ENCODE data around the gene SNAP29.
A peak's percentile ranks its signal among the peaks of the same experiment; 100 is the strongest.
"Not testable (repeated sequence)": the region's sequence is repeated elsewhere in the genome, so short reads cannot be mapped to it uniquely, and the experiment has no call there.

Gene SNAP29

DNA sequence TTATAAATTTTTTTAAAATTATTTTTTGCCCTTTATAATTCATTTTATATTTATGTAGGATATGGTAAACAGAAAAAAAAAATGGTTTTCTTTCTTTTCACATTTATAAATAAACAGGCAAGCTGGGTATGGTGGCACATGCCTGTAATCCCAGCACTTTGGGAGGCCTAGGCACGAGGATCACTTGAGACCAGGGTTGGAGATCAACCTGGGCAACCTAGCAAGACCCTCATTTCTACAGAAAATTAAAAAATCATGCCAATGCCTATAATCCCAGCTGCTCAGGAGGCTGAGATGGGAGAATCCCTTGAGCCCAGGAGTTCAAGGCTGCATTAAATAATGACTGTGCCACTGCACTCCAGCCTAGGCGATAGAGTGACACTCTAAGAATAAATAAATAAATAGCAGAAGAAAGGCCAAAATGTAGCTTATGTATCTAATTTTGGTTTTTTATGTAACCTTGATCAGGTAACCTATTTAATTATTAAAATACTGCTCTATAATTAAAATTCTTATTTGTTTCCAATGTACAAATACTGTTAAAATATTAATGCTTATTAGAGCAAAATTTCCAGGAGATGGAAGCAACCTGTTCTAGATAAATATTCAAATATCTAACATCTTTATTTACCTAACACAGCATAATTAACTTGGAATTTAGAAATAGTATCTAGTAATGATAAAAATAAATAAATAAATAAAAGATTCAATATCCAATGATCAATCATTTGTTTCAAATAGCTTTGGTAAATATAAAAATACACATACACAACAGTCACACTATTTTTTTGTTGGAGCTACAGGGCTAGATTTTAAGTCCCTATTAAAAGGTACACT, 21.6 kb upstream of the SNAP29 start:
- no peak for DNase-seq

DNA sequence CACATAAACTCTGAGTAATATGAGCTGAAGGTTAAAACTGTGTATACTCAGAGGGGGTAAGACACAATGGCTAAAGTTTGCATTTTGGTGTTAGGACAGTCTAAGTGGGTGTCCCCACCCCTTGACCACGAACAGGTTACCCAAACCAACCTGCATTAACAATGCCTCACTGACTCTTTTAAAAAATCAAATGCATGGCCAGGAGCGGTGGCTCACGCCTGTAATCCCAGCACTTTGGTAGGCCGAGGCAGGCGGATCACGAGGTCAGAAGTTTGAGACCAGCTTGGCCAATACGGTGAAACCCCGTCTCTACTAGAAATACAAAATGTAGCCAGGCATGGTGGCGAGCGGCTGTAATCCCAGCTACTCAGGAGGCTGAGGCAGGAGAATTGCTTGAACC, 19.5 kb upstream of the SNAP29 start:
- DNase-seq = not testable (repeated sequence)

DNA sequence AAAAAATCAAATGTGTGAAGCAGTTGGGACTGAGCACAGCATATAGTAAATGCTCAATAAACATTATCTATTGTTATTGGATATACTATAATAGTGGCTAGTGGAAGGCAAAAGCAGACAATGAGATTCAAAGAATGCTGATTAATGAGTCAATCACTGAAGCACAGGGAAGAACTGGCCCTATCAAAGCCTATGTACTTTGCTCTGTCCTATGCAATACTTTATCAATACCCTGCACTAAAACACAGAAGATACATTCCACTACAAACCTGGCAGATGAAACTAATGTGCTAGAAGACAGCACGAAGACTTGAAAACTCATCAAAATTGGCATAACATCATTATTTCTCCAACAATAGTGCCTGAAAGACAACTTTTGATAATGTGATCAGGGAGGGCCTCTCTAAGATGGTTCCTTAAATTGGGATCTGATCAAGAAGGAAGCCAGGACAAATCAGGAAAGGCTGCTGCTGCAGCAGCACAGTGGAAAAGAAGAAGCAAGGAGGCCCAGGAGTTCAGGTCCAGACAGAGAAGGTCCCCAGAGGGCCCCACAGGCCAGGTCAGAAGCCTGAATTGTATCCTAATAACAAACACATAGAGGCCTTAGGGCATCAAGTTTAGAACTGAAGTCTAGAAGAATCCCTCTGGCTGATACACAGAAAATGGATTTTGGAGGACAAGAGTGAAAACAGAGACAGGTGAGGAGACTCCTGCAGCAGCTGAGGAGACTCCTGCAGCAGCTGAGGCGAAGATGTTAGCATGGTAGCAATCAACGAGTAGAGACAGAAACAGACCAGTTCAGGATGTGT, 18.8 kb upstream of the SNAP29 start:
- DNase-seq = no peak

DNA sequence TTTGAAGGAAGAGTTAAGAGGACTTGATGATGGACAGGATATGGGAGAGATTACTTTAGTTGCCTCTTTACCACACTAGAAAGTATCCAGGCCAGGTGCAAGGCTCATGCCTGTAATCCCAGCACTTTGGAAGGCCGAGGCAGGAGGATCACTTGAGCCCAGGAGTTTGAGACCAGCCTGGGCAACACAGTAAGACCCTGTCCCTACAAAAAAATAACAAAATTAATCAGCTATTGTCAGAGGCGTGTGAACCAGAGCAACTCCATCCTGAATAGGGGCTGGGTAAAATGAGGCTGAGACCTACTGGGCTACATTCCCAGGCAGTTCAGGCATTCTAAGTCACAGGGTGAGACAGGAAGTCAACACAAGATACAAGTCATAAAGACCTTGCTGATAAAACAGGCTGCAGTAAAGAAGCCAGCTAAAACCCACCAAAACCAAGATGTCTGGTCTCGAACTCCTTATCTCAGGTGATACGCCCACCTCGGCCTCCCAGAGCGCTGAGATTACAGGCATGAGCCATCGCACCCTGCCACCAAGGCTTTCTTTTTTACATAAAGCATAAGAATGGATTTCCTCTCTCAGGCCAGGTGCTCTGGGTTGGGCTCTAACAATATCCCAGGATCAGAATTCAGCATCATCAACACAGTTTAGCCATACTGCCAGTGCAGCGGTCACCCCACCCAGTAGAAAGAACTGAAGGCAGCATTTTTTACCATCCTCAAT, 18.0 kb upstream of the SNAP29 start:
- DNase-seq = no peak

DNA sequence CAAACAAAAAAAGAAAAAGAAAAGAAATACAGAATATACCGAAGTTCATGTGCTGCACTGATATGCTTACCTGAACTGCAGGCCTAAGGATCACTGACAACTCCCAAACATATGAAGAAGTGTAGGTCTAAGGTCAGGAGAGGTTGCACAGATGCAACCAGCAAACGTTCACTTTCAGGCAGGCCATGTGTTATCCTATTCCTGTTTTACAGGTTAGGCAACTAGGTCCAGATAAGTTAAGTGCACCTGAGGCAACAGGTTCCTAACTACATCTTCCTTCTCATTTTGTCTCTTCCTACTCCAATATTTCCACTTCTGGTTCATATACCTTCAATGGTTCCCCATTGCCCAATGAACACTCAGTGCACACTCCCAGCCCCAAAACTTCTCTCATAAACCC, 15.3 kb upstream of the SNAP29 start:
- DNase-seq = no peak

DNA sequence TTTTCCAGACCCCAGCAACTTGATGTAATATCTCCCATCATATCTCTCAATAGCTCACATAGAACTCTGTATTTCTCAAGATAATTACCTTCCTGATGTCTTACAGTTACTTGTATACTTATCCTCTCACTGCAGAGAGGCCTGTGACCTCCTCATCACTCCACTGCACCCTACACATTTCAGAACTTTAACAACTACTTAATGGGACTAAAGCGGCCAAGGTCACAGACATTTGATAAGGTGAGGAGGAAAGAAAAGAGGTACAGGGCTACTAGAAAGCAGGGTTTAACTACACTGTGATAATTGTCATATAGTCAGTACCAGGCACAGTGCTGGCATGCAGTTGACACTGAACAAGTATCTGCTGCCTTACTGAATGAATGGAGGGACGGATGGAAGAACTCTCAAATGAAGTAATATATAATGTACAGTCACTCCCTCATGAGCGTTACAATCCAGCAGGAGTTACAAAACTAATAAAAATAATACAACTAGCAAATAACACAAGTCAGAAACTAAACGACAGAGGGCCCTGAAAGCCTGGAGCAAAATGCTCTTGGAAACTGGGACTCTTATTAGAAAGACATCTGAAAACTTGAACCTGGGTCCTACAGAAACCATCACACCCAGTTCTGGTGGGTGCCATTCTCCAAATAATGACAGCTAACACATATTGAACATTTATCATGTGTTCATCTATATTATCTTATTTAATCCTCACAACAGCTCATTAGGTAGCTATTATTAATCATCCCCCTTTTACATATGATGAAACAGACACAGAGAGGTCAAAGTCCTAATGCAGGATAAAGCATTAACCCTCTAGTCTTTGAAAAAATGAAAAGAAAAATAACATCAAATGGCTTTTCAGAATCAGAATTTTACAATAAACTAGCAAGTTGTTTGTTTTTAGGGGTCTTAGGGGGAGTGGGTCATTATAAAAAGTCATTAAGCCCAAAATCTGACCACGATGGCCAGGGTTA, 14.5 kb upstream of the SNAP29 start:
- no peak for DNase-seq

DNA sequence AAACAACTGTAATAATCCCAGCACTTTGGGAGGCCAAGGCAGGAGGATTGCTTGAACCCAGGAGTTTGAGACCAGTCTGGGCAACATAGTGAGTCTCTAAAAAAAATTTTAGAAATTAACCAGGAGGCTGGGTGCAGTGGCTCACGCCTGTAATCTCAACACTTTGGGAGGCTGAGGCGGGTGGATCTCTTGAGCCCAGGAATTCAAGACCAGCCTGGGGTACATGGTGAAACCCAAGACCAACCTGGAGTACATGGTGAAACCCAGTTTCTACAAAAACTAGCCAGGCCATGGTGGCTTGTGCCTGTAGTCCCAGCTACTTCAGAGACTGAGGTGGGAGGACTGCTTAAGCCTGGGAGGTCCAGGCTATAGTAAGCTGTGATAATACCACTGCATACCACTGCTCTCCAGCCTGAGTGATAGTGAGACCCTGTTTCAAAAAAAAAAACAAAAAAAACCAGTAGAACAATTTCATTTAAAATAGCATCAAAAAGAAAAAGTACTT, 11.4 kb upstream of the SNAP29 start:
- DNase-seq = no peak

DNA sequence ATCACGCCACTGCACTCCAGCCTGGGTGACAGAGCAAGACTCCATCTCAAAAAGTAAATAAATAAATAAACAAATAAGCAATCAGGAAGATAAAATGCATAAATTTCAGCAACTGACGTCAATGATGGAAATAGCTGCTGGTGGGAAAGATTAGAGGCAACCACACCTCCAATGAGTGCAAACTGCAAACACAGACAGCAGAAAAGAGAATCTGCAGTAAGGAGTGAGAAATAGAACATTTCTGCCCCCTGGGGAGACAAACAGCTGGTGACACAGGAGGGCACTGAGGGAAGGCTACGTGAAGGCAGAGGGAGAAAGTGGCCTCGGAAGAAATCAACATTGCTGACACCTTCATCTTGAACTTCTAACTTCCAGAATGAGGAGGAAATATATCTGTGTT, 6.7 kb upstream of the SNAP29 start:
- DNase-seq = no peak

DNA sequence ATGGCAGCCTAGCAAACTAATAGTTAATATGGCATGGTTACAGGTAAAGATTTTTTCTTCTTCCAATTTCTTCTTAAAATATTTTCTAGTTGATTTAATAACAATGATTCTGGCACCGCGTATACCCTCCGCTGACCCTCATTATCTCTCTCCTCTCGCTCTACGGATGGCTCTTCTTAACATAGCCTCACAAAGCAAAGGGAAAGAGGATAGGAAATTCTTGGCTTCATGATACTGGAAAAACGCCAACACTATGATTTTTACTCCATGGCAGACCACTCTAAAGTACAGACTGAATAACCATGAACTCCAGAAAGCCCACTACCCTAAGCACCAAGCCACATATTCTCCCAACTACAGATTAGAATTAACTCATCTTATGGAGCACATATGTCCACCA, 6.3 kb upstream of the SNAP29 start:
- DNase-seq = no peak

DNA sequence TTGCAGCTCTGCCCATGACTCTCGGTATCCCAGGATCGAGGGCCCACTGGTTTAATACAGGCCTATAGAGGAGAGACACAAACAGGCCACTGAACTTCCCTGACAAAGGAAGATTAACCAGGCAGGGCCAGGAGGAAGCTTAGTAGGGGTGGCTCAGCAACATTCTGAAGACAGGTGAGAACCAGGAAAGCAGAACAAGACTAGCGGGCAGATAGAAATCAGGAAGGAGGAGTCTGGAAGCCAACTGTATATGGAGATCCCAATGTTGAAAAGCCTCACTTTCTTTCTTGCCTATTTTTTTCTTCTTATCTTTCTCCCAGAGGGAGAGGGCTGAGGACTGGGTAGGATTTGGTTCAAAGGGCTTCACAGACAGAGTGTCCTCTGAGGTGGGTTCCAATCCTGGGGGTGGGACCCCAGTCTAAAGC, 5.6 kb upstream of the SNAP29 start:
- no peak for DNase-seq

DNA sequence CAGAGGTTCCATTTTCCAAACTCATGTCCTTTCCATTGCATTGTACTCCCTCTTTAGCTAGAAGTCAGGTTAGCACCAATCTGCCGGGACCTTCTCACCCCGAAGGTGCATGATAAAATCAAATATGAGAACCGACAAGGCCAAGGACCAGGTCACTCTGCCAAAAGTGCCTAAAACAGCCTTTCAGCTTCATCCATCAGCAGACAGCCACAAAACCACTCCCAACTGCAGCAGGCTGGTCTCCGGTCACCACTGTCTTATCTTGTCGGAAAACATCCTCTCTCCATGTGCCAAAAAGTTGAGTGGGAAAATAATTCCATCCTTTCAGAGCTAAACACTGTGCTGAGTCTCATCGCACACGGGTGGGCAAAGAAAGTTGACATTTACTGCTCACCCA, 1.6 kb upstream of the SNAP29 start:
- DNase-seq = no peak

DNA sequence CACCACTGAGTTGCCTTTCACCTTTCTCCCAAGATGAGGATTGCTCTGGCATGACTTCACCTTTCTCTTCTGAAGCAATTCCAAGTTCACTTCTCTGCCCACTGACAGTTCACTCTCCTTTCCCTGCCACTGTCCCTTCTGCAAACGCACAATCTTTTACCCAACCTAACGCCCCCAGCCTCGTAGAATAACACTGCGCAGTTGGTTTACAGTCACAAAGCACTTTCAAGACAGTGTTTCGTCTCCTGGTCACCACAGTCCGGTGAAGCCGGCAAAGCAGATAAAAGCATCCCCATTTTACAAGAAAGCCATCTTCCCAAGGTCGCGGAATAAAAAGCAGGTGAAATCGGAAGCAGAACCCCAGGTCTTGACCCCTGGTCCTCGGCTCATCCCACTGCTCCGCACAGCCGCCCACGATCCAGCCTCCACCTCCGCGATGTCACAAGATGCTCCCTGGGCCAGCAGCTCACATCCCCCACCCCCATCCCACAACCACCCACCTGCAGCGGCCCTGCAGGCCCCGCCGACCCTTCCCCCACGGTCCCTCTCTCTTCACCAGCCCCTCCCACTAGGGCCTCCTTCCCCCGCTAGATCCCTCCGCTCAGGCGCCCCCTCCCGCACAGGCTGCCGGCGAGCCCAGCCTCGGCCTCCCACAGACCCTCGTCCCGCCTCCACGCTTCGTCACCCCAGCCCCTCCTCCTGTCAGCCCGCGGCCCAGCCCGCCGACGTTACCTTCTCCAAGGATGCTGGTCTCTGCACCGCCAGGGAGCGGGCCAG, 781 bp upstream of the SNAP29 start:
- peak; percentile 46 for DNase-seq

DNA sequence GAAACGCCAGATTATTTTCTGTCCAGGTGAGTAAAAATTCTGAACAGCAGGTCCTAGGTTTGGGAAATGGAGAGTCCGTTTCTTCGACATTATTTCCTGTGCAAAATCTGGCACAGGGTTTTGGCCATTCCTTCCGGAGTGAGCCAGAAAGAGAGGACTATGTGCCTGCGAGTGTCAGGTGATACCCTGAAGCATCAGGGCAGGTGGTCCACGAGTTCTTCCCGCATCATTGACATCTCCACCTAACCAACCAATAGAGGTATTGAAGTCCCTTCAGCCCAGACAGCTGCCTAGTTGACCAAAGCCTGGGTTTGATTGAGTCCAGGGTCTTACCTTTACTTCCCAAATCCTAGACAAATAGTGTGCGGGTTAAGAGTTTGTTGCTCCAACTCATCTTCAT, 808 bp downstream of the SNAP29 start:
- no peak for DNase-seq

DNA sequence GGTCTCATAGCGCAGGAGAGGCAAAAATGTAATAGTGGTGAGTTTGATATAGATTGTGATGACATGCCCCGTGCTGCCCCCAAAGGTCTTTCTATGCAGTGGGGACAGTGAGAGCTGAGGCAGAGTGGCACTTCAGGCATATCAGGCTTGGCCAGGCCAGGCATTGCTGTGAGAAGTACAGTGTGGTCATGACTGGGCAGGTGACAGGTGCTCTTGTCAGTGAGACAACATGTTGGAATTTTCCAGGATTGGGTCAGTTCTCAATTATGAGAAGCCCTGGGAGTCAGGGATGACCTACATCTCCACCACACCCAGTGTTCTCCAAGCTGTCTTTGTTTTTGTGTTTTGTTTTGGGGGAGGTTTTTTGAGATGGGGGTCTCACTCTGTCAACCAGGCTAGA, 3.7 kb downstream of the SNAP29 start:
- no peak for DNase-seq

DNA sequence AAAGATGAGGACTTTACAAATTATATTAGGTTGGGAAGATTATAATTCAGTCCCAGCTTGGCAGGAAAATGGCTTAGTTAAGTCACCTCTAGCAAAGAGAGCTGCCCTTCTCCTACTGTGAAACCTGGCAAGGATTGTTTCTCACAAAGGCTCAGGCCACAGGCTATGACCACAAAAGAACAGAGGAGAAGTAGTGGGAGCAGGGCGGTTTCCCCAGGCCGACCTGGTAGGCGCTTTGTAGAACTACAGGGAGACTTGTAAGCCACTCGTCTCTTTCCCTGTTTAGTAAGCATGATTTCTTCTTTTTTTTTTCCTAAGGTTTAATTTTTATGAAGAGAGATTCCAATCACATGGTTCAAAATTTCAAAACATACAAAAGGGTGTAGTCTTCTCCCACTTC, 4.6 kb downstream of the SNAP29 start:
- DNase-seq = no peak

DNA sequence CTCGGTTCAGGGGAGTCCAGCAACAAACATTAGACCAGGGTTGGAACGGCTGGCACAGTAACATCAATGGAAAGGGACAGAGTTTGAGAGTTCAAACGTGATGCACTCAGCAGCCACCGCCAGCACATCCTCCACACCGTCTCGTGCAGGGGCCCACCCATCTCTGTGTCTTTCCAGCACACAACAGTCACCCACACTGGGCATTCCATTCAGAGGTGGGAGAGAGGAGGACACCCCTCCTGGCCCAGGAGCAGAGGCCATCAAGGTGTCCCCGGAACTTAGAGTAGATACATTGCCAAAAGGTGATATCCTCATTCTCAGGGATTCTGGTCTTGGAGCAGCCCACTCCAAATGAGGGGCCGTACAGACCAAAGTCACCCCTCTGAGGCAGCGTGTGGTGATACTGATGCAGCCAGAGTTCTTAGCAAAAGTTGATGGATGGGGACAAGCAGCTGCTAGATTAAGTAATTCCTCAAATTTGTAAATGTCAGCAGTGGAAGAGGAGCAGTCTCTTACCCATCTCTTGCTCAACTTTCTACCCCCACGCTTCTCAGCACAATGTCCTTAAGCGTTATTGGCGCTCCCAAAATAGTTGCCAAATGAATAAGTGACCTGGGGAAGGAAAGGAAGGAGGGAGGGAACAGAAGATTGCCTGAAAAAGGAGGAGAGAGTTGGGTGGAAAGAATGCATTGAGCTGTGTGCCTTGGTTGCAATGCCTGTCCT, 5.5 kb downstream of the SNAP29 start:
- DNase-seq = no peak

DNA sequence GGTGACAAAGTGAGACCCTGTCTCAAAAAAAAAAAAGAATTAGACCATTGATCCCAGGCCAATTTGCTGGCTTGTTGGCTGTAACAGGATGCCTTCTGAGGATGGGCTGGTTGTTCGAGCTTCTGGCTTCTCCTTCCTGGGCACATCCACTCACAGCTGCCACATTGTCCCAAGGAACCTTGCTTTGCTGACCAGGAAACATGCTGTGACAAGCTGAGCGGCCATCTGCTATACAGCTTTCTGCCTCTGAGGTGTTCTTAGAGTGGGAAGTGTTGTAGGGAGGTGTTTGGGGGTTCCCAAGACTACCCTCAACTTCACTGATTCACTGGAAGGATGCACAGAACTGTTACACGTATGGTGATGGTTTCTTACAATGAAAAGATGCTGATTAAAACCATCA, 6.5 kb downstream of the SNAP29 start:
- no peak for DNase-seq

DNA sequence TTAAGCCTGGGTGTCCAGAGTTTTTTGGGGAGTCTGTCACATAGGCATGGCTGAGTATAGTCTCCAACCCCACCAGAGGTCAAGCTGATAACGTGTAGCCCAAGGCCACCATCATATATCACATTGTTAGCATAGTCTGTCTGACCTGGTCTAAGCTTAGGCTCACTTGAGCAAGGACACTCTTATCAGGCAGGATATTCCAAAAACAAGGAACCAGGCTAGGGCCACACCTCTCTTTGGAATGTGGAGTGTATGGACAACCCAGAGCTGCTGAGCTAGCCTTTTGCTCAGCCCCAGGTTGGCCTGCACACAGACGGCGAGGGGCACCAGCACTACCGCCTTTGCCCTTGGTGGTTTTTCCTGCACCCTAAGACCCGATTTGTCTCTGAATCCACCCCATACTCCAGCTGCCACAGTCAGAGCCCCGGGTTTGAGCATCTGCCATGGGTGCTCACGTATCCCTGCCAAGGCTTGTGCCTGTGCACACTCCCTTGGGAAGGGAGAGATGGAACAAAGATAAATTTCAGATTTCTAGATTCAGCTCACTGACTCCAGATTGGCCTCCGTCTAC, 7.2 kb downstream of the SNAP29 start:
- no peak for DNase-seq

DNA sequence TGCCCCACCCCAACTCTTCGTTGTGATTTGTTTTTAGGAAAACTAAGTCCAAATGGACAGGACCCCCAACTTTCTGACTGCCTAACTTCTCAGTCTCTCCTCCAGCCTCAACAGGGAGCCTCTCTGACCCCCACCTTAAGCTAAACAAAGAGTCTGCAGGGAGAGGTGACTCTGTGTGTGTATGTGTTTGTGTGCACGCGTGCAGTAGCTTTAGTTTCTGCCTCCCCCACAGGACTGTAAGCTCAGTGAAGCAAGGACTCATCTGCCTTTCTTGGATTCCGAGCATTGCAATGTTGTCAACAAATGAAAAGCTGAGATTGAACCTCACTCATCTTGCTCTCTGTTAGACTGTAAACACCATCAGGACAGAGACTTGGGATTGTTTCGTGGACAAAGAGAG, 7.9 kb downstream of the SNAP29 start:
- no peak for DNase-seq

Measured in DMS79 treated with DMSO at 0.1 percent for 48 hours (cell line).